ENCODE data around the gene FST. TPM values are rescaled to one million over a fixed set of nuclear protein-coding genes. Genes with fewer than 3 reads are reported as not detected.

FST gene
- total RNA-seq, 1 experiment from 2014 or later: not detected

- H3K36me3 ChIP-seq (ENCODE audit: insufficient read depth, low read length): no peaks in the 10 kb centered on the region
- H3K9me2 ChIP-seq (replicated peaks; ENCODE audit: insufficient read depth, low read length): no peaks in the 10 kb centered on the region
- H4K20me1 ChIP-seq (ENCODE audit: insufficient read depth, low read depth, low read length): no peaks in the 10 kb centered on the region
- no peak overlapping the region for H3K4me2 ChIP-seq (ENCODE audit: low read depth, low read length, poor library complexity, severe bottlenecking)
- H3K27ac ChIP-seq (ENCODE audit: low read length): no peak overlapping the region
- no peak overlapping the region for H3K9ac ChIP-seq (ENCODE audit: low read length)
- no peaks in the 10 kb centered on the region for H3K79me2 ChIP-seq (ENCODE audit: low read length)
- H2AFZ ChIP-seq (ENCODE audit: low read length): no peak overlapping the region
- H3K27me3 ChIP-seq (ENCODE audit: low read length): 0 out of 2 replicates have a peak, but pooled peaks cover 2% of the 10 kb centered on the region
- no peak overlapping the region for H3K4me3 ChIP-seq (ENCODE audit: low read length)
- H3K9me3 ChIP-seq (ENCODE audit: low read length): no peaks in the 10 kb centered on the region
- DNase-seq: no peak
- no peaks in the 10 kb centered on the region for H3K4me1 ChIP-seq (ENCODE audit: low read length)
Measured at GRCh38 chr5:53520813-53521212, 40.4 kb downstream of the FST start.

Other genes starting within 250 kb of the FST start
- gene NDUFS4, start 80.0 kb downstream of the FST start, total RNA-seq (2014; rRNA removed; shearing (Covaris generic); ENCODE audit: low replicate concordance): 30.1 and 70.9 TPM in 2 replicates